ENCODE data around the gene TRIM67.

- no peak for TF ChIP-seq CTCF (IDR thresholded peaks at IDR 0.05 in 8 of 11, conservative IDR thresholded peaks at IDR 0.05 in 3 of 11)
- TF ChIP-seq POLR2A (IDR thresholded peaks at IDR 0.05), result no peak
Observed at GRCh38 chr1:231215681-231216385, 54.0 kb downstream of the TRIM67 start.
